Endothelial cell of umbilical vein (primary cell): ENCODE measurements around the gene CDC40. TPM values are rescaled to one million over a fixed set of nuclear protein-coding genes. Genes with fewer than 3 reads are reported as not detected.

ENCODE experiments used
- BruUV-seq: library from RNA; stranded (reverse); fragments of 400-500 nt; replicated peaks from 2 replicates; lab custom pipeline; 2021; lab: Mats Ljungman, UMichigan
- CTCF ChIA-PET: fragments of 300-600, 350-600 bp; sonication (Branson Sonifier 250); formaldehyde crosslinking; loops from one replicate; lab custom pipeline; 2021; ENCODE audit warnings: antibody characterized with exemption, inconsistent platforms; lab: Charles Lee
- POLR2A ChIA-PET: fragments of 300-600, 350-600 bp; sonication (Branson Sonifier 250); formaldehyde crosslinking; loops from one replicate; lab custom pipeline; 2021; ENCODE audit warnings: antibody characterized with exemption, inconsistent platforms; lab: Charles Lee
- DNase-seq: peaks from one replicate; pipeline ENCODE4 v3.0.0-alpha.2; 2011; ENCODE audit warnings: low read depth, low spot score
- FAIRE-seq: peaks from 2 replicates; lab custom pipeline; 2011; peaks lifted over from hg19 to GRCh38; lab: Jason Lieb, UNC
- H2AFZ ChIP-seq: 2 replicates; pipeline ENCODE4 v1.6.0; 2012; ENCODE audit warnings: low read depth, low read length, control low read depth, inconsistent platforms
- H3K27ac ChIP-seq: 2 replicates; pipeline ENCODE4 v1.5.1; 2011; ENCODE audit warnings: low read depth, mild to moderate bottlenecking, control low read depth, low read length, moderate library complexity; ENCODE audit not compliant: insufficient read depth
- H3K27me3 ChIP-seq, 2 experiments: 2 replicates each; pipeline versions ENCODE4 v1.6.0 to v1.6.1; 2011; ENCODE audit warnings: low read length in 2 of 2, mixed read lengths in 1 of 2; ENCODE audit not compliant: control insufficient read depth in 2 of 2, insufficient read depth in 2 of 2
- H3K36me3 ChIP-seq, 2 experiments: 2 replicates in 1 of 2; 3 replicates in 1 of 2; pipeline ENCODE4 v1.5.1; 2011; ENCODE audit warnings: low read length in 2 of 2, mild to moderate bottlenecking in 1 of 2, moderate library complexity in 1 of 2; ENCODE audit not compliant: control insufficient read depth in 2 of 2, insufficient read depth in 2 of 2; ENCODE audit errors: extremely low read depth in 1 of 2
- H3K4me1 ChIP-seq: 3 replicates; pipeline ENCODE4 v1.5.1; 2011; ENCODE audit warnings: mild to moderate bottlenecking, low read length; ENCODE audit not compliant: control insufficient read depth, insufficient read depth; ENCODE audit errors: extremely low read depth
- H3K4me2 ChIP-seq: 2 replicates; pipeline ENCODE4 v1.6.1; 2011; ENCODE audit warnings: low read length, control low read depth, mixed read lengths; ENCODE audit not compliant: insufficient read depth
- H3K4me3 ChIP-seq, 3 experiments: fragments of 200-600 bp in 1 of 3; sonication (generic), shearing (Covaris generic) in 1 of 3; replicated peaks in 1 of 3; 2 replicates each; pipeline ENCODE4 v1.5.1; 2011 to 2016; ENCODE audit warnings: control low read depth in 3 of 3, low read length in 3 of 3, mild to moderate bottlenecking in 2 of 3, inconsistent platforms in 1 of 3, low read depth in 1 of 3, moderate library complexity in 1 of 3; ENCODE audit not compliant: insufficient read depth in 1 of 3
- H3K79me2 ChIP-seq: 2 replicates; pipeline ENCODE4 v1.6.0; 2012; ENCODE audit warnings: low read length, inconsistent platforms; ENCODE audit not compliant: control insufficient read depth, insufficient read depth
- H3K9ac ChIP-seq: replicated peaks from 2 replicates; pipeline ENCODE3; 2011; ENCODE audit warnings: low read length, control low read depth; ENCODE audit not compliant: insufficient read depth; ENCODE audit errors: extremely low read depth
- H3K9me1 ChIP-seq: replicated peaks from 3 replicates; pipeline ENCODE4 v1.6.0; 2011; ENCODE audit warnings: mild to moderate bottlenecking, low read length; ENCODE audit not compliant: control insufficient read depth, insufficient read depth; ENCODE audit errors: extremely low read depth
- H3K9me3 ChIP-seq: replicated peaks from 2 replicates; pipeline ENCODE4 v1.5.1; 2012; ENCODE audit warnings: low read length, inconsistent platforms; ENCODE audit not compliant: control insufficient read depth, insufficient read depth
- H4K20me1 ChIP-seq: replicated peaks from 2 replicates; pipeline ENCODE3; 2011; ENCODE audit warnings: mild to moderate bottlenecking, low read length; ENCODE audit not compliant: control insufficient read depth, insufficient read depth; ENCODE audit errors: extremely low read depth
- CTCF ChIP-seq, 2 donors: IDR thresholded peaks; 1 replicate in 1 of 2; 2 replicates in 1 of 2; pipeline ENCODE4 v1.5.1; 2011; ENCODE audit warnings: low read length in 2 of 2, mild to moderate bottlenecking in 2 of 2, moderate library complexity in 2 of 2, control low read depth in 1 of 2, inconsistent platforms in 1 of 2, low read depth in 1 of 2; ENCODE audit not compliant: insufficient read depth in 1 of 2; ENCODE audit errors: extremely low read depth in 1 of 2
- EZH2 ChIP-seq: IDR thresholded peaks from 2 replicates; pipeline ENCODE4 v1.6.1; 2012; ENCODE audit warnings: borderline replicate concordance, low read depth, mild to moderate bottlenecking, moderate library complexity, low read length, inconsistent platforms; ENCODE audit not compliant: severe bottlenecking
- FOS ChIP-seq: IDR thresholded peaks from 2 replicates; pipeline ENCODE4 v1.6.1; 2011; ENCODE audit warnings: mild to moderate bottlenecking, low read length, moderate library complexity, borderline replicate concordance; ENCODE audit not compliant: insufficient read depth
- GATA2 ChIP-seq: IDR thresholded peaks from 2 replicates; pipeline ENCODE4 v1.7.0; 2011; ENCODE audit warnings: low read depth, mild to moderate bottlenecking, moderate library complexity, mixed read lengths, low read length; ENCODE audit not compliant: insufficient read length, insufficient read depth
- JUN ChIP-seq: IDR thresholded peaks from 2 replicates; pipeline ENCODE4 v1.6.1; 2011; ENCODE audit warnings: borderline replicate concordance, low read depth; ENCODE audit not compliant: insufficient read length, insufficient read depth
- MAX ChIP-seq: IDR thresholded peaks from 2 replicates; pipeline ENCODE4 v1.6.1; 2011; ENCODE audit not compliant: insufficient read depth, insufficient read length
- MYC ChIP-seq: IDR thresholded peaks from one replicate; pipeline ENCODE4 v1.6.1; 2011; ENCODE audit warnings: mild to moderate bottlenecking, low read depth, low read length
- POLR2A ChIP-seq: IDR thresholded peaks from 2 replicates; pipeline ENCODE4 v1.6.1; 2012; ENCODE audit warnings: low read depth, mild to moderate bottlenecking, control low read depth, low read length
- POLR2AphosphoS5 ChIP-seq: IDR thresholded peaks from 2 replicates; pipeline ENCODE4 v1.6.1; 2012; ENCODE audit warnings: low read depth, mild to moderate bottlenecking, control low read depth, low read length, moderate library complexity; ENCODE audit not compliant: insufficient read depth
- dilution Hi-C: fragments of 300-500 bp; cut with MboI; formaldehyde crosslinking; loops from one replicate; pipeline ENCODE4 v1.15.0; 2019; ENCODE audit warnings: low sequenced_read_pairs; ENCODE audit not compliant: extremely low pct_ligation_motif_present
- intact Hi-C: fragments of 100-400 bp; cut with micrococcal nuclease; formaldehyde crosslinking; loops from one replicate; pipeline ENCODE4 v1.10.0; 2022
- polyA plus RNA-seq, 4 experiments: library from polyadenylated mRNA; depleted of rRNA in 3 of 4; stranded (reverse) in 3 of 4; unstranded in 1 of 4; fragments of >200 nt; gene quantifications; 2 replicates each; pipeline versions ENCODE4 v1.2.1 to v1.2.3, GENCODE V29; 2011 to 2012; ENCODE audit warnings: missing spikeins in 1 of 4
- total RNA-seq: library from RNA; stranded (reverse); gene quantifications from 2 replicates; pipeline ENCODE4 v1.2.3, GENCODE V29; 2021

CDC40 gene
- total and polyA plus RNA-seq, 2 donors (not counting 3 experiments of a cell fraction or from before 2014, with no cell fraction given) = 7.2 to 18.5 TPM

GRCh38 chr6:110183292-110183885 is 3.2 kb downstream of the CDC40 start:
- intact Hi-C loops (loop anchor here (10.0 kb wide), 1 partner anchor 1619 kb away; the partner anchor contains the start of gene FOXO3), dilution Hi-C loops (no loop called here)
- POLR2A ChIA-PET = no interaction called here
- H3K27me3 ChIP-seq = no peaks in the 10 kb centered on the region
- no peak overlapping the region for H2AFZ ChIP-seq
- H3K4me2 ChIP-seq = no peak overlapping the region
- no peaks in the 10 kb centered on the region for H3K9me3 ChIP-seq
- FAIRE-seq = no peak
- no peak overlapping the region for H3K4me3 ChIP-seq
- no peaks in the 10 kb centered on the region for H3K36me3 ChIP-seq
- no peaks in the 10 kb centered on the region for H3K9me1 ChIP-seq
- BruUV-seq = no TSS peak
- H3K9ac ChIP-seq = no peak overlapping the region
- peaks cover 24% of the 10 kb centered on the region for H3K4me1 ChIP-seq
- TF ChIP-seq CTCF (IDR thresholded peaks at IDR 0.05; ENCODE audit: extremely low read depth in 1 of 2, insufficient read depth in 1 of 2, low read depth in 1 of 2, low read length in 2 of 2) = no peak
- no peak for TF ChIP-seq POLR2AphosphoS5
- no peak for TF ChIP-seq GATA2
- no peak for TF ChIP-seq MYC
- TF ChIP-seq FOS = no peak
- TF ChIP-seq JUN = no peak
- TF ChIP-seq MAX = no peak
- no peak for TF ChIP-seq POLR2A
- no peak for TF ChIP-seq EZH2
- peaks cover 5% of the 10 kb centered on the region for H4K20me1 ChIP-seq
- CTCF ChIA-PET = interaction anchor here (0.9 to 1.0 kb wide), 2 partner anchors 16 to 24 kb away, joined by 3 to 4 read pairs; no protein-coding TSS in a partner anchor
- no peak overlapping the region for H3K27ac ChIP-seq
- H3K79me2 ChIP-seq = peaks cover 72% of the 10 kb centered on the region
- no peak for DNase-seq
